ENCODE data around the gene CCDC197.

DNA sequence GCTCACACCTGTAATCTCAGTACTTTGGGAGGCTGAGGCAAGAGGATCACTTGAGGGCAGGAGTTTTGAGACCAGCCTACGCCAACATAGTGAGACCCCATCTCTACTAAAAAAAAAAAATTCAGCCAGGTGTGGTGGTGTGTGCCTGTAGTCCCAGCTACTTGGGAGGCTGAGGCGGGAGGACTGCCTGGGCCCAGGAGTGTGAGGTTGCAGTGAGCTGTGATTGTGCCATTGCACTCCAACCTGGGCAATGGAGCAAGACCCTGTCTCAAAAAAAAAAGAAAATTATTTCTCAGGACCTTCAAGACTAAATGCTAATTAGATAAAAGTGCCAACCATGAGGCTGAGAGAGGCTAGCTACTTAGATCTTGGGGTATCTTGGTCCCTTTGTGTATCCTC, 52.5 kb downstream of the CCDC197 start:
- TF ChIP-seq, protein P1, sequence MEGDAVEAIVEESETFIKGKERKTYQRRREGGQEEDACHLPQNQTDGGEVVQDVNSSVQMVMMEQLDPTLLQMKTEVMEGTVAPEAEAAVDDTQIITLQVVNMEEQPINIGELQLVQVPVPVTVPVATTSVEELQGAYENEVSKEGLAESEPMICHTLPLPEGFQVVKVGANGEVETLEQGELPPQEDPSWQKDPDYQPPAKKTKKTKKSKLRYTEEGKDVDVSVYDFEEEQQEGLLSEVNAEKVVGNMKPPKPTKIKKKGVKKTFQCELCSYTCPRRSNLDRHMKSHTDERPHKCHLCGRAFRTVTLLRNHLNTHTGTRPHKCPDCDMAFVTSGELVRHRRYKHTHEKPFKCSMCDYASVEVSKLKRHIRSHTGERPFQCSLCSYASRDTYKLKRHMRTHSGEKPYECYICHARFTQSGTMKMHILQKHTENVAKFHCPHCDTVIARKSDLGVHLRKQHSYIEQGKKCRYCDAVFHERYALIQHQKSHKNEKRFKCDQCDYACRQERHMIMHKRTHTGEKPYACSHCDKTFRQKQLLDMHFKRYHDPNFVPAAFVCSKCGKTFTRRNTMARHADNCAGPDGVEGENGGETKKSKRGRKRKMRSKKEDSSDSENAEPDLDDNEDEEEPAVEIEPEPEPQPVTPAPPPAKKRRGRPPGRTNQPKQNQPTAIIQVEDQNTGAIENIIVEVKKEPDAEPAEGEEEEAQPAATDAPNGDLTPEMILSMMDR (IDR thresholded peaks at IDR 0.05): no peak
- TF ChIP-seq ZFX (IDR thresholded peaks at IDR 0.05; ENCODE audit: borderline replicate concordance): no peak

All from 22Rv1 (cell line).